NCI-H1436 (cell line): ENCODE data around the gene KLHDC3.
"Not testable (repeated sequence)": the region's sequence is repeated elsewhere in the genome, so short reads cannot be mapped to it uniquely, and the experiment has no call there.

ENCODE experiments used
- DNase-seq: peaks from one replicate; lab custom pipeline; 2025; lab: John Stamatoyannopoulos, UW

The KLHDC3 gene

DNA sequence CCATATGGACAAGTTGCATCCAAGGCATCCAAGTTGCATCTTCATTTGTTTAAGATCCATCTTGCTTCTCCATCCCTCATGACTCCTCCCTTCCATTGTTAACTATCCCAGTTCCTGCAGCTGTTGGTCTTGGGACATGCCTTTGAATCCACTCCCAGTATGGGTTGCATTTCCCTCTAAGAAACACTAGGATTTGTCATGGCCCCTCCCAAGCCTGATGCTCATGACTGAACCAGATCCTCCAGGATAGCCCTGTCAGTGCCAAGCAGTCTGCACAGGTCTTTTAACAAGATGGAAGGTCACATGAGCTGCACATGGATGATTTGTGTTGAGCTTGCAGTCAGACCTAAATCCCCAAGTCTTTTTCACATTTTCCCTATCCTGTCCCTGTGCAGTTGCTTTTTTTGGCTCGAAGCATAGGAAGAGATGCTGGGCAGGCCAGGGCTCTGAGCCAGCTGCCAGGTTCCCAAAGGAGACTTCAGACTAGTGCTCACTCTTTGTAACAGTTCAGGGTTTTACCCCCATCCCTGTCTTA is 25.5 kb upstream of the KLHDC3 start:
- no peak for DNase-seq

GRCh38 chr6:42989923-42990322 is 24.1 kb upstream of the KLHDC3 start:
- DNase-seq = no peak

DNA sequence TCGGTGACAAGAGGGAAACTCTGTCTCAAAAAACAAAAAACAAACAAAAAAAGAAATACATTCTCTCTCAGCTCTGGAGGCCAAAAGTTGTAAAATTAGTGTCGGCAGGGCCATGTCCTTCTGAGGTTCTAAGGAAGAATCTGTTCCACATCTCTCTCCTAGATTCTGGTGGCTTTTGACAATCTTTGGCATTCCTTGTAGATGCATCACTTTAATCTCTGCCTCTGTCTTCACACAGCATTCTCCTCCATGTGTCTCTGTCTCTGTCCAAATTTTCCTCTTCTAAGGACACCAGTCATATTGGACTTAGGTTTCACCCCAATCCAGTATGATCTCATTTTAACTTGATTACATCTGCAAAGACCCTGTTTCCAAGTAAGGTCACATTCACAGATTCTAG is 20.6 kb upstream of the KLHDC3 start:
- no peak for DNase-seq

GRCh38 chr6:42996513-42996912 is 17.5 kb upstream of the KLHDC3 start:
- DNase-seq = no peak

DNA sequence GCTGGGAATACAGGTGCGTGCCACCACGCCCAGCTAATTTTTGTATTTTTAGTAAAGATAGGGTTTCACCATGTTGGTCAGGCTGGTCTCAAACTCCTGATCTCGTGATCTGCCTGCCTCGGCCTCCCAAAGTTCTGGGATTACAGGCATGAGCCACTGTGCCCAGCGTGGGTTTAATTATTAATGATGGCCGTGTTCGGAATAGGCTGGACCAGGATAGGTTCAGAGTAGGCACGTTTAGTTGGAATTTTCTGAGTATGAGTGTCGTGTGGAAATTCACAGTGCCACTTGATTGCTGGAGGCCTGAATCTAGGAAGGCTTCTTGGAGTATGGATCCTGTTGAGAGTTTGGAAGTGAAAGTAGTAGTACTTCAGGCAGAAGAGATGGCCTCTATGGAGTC is 15.8 kb upstream of the KLHDC3 start:
- DNase-seq = not testable (repeated sequence)

DNA sequence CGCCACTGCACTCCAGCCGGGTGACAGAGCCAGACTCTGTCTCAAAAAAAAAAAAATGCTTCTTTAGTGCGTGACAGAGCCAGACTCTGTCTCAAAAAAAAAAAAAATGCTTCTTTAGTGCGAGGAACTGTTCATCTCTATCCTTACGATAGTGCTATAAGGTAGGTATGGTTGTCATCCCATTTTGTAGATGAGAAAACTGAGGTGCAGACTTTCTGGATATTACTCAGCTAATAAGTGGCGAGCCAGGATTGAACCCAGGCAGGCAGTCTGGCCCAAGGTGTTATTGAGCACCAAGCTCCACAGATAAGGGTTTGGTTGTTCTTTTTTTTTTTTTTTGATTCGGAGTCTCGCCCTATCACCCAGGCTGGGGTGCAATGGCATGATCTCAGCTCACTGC is 12.2 kb upstream of the KLHDC3 start:
- DNase-seq = no peak

DNA sequence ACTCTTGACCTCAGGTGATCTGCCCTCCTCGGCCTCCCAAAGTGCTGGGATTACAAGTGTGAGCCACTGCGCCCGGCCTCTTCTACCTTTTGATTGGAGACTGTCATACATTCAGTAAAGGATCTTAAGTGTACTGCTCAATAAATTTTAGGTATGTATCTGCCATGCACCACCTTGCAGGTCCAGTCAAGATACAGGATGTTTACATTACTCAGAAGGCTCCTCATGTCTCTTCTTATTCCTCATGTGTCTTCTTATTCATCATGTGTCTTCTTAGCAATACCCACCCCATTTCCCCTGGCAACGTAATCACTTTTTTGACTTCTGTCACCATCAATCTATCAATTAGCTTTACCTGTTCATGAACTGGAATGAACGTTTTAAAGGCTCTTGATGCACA is 8.2 kb upstream of the KLHDC3 start:
- DNase-seq = no peak

DNA sequence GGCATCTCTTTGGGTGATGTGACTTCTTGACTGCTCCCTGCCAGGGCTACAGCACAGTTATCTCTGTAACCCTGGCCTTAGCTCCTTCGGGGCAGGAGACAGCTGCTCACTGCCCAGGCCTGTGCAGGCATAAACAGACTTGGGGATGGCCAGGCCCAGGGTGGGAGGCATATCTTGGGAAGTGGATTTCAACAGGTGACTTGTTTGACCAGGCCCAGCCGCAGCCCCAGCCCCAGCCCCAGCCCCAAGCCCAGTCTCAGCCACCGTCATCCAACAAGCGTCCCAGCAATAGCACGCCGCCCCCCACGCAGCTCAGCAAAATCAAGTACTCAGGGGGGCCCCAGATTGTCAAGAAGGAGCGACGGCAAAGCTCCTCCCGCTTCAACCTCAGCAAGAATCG is 7.8 kb upstream of the KLHDC3 start:
- DNase-seq = no peak

DNA sequence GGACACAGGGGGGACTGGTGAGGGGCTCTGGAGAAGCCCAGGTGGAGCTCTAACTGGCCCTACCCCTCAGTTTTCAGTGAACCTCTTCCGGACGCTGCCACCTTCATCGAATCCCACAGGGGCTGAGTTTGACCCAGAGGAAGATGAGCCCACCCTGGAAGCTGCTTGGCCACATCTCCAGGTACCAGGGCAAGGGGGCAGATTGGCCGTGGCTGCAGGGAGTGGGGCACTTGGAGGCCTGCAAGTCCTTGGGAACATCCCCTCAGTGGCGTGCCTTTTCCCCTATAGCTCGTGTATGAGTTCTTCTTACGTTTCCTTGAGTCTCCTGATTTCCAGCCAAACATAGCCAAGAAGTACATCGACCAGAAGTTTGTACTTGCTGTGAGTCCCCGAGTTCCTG is 6.9 kb upstream of the KLHDC3 start:
- DNase-seq = no peak

DNA sequence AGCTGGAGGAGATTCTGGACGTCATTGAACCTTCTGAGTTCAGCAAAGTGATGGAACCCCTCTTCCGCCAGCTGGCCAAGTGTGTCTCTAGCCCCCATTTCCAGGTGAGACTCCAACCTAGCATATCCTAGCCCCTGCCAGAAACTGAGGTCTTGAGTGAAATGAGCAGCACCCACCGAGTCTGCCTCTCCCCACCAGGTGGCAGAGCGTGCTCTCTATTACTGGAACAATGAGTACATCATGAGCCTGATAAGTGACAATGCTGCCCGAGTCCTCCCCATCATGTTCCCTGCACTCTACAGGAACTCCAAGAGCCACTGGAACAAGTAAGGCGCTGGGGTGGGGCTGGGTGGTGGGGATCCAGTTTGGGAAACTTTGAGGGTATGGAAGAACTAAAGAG is 4.9 kb upstream of the KLHDC3 start:
- no peak for DNase-seq

DNA sequence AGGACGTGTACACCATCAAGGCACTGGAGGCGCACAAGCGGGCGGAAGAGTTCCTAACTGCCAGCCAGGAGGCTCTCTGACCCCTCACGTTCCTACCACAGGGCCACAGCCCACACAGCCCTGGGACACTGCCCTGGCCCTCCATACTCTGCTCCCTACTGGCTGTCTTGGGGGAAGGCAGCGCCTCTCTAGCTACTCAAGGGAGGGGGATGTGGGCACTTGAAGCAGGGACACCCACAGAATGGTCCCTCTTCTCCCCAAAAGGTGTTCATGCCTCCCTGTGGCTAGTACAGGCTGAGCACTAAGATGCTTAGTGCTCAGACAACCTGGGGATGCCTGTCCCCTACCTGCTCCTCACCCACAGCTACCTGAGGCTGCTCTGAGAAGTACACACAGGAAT is 2.8 kb upstream of the KLHDC3 start:
- no peak for DNase-seq

GRCh38 chr6:43012364-43012763 is 1.7 kb upstream of the KLHDC3 start:
- DNase-seq = no peak

DNA sequence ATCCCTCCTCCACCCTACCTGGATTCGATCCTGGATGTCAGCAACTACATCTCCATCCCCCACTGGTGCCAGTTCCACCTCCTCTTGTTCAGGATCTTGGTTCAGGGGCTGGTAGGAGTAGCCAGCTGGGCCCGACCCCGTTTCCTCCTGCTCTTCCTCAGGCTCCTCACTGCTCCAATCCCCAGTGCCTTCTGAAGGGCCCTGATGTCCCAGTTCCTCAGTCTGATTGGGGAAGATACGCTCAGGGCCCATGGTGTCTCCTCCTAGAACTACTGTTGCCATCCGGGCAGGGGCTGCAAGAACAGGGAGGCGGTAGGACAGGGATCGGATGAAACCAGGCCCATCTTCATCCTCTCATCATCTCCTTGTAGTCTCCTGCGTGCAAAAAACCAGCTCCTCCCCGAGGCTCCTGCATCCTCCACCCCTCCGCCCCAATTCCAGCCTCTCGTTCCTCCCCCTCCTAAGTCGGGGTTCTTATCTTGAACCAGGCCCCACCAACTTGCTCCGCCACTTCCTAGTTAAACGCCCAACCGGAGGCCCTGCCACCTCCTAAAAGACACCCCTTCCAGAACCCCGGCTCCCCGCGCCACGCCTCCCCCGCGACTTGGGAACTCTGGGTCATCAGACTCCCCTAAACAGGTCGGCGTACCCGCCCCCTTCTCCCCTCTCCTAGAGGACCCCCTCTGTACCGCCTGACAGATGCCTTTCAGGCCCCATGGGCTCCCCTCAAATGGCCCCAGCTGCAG is 779 bp upstream of the KLHDC3 start:
- no peak for DNase-seq

- DNase-seq = no peak
Measured at GRCh38 chr6:43014434-43014909, 423 bp downstream of the KLHDC3 start.

- DNase-seq = no peak
Measured at GRCh38 chr6:43016176-43016942, 2.3 kb downstream of the KLHDC3 start.

DNA sequence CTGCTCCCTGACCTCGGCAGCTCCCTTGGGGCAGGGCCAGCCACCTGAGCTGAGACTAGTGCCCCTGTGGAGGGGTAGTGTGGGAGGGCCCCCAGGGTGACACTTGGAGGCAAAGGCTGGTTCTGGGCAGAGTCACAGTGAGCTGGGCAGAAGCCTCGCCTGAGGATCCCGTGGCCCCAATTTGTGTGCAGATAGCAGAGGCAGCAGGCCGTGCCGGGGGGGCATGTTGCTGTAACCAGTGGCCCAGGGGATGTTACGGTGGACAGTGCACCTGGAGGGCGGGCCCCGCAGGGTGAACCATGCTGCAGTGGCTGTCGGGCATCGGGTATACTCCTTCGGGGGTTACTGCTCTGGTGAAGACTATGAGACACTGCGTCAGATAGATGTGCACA is 2.9 kb downstream of the KLHDC3 start:
- no peak for DNase-seq

DNA sequence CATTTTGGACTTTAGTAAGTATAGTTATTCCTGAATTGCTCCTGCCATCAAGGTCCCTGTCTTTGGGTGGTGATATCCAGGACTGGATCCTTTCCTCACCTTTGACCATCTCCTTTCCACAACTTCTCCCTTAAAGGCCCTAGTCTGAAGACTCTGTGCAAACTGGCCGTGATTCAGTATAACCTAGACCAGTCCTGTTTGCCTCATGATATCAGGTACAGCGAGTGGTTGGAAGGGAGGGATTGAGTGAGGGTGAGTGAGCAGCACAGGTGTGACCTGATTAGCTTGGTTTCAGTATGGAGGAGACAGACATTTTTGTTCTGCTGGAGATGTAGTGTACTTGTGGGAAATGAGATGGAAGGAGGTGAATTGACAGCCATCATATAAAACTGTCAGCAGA is 5.1 kb downstream of the KLHDC3 start:
- DNase-seq = no peak

- DNase-seq = no peak
Measured at GRCh38 chr6:43020052-43020705, 6.1 kb downstream of the KLHDC3 start.

- DNase-seq = no peak
Measured at GRCh38 chr6:43020847-43021246, 6.8 kb downstream of the KLHDC3 start.

DNA sequence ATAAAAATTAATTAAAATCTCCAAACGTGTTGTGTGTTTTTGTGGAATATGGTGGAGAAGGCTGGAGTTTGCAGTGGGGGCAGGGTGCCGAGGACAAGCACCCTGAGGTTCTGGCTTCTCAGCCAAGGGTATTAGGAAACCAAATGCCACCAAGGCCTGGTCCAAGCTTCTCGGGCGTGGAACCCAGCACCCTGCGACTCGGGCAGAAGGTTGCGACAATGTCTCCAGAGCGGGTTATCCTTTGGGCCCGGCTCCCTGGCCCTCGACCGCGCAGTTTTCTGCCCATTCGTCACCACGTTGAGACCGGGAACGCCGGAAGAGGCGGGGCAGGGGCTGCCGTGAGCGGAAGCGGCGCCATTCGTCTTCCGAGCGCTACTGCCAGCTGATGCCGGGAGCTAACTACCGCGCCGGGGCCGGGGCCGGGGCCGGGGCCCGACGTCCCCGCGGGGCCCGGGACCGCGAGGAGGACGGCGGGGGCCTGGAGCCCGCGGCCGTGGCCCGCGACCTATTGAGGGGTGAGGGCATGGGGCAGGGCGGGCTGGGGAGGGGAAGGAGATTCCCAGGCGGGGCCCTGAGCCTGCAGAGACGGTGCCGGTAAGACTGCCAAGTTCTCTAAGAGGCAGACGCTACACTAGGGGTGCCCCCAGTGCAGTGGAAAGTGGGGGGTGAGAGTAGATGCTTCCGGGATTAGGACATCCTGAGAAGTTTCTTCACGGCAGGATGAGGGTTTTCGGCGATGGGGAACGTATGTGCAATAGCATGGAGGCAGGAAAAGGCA is 7.4 kb downstream of the KLHDC3 start, which contains the start of gene RRP36:
TSS of gene RRP36 (plus strand) at position 354 of the 778 bp plus-strand sequence. CDS start at position 386, 32 bp downstream.
- DNase-seq = peak; percentile 52

- DNase-seq = no peak
Measured at GRCh38 chr6:43024436-43024835, 10.4 kb downstream of the KLHDC3 start.

GRCh38 chr6:43026365-43026764 is 12.3 kb downstream of the KLHDC3 start:
- DNase-seq = no peak
